Hindlimb muscle (tissue), 1 donor: ENCODE measurements around the gene CD151. TPM values are rescaled to one million over a fixed set of nuclear protein-coding genes. Genes with fewer than 3 reads are reported as not detected.
A peak's percentile ranks its signal among the peaks of the same experiment; 100 is the strongest.

Experiments
- DNase-seq: peaks from one replicate; pipeline ENCODE4 v3.0.0-alpha.2; 2013
- polyA plus RNA-seq: library from polyadenylated mRNA; unstranded; fragments of 120-200 nt; gene quantifications from one replicate; pipeline ENCODE4 v1.2.1, GENCODE V29; 2013; ENCODE audit not compliant: insufficient read length

The CD151 gene
- polyA plus RNA-seq: 189 TPM

GRCh38 chr11:832529-833113 is at the start of gene CD151:
TSS of gene CD151 (plus strand) at chr11:832952. CDS start at chr11:836070, 3,118 bp downstream.
- DNase-seq: no peak

GRCh38 chr11:783581-784015 is 49.2 kb upstream of the CD151 start:
- peak; percentile 73 for DNase-seq

GRCh38 chr11:786235-787083 is 46.3 kb upstream of the CD151 start:
- no peak for DNase-seq

GRCh38 chr11:787084-787675 is 45.6 kb upstream of the CD151 start:
- no peak for DNase-seq

GRCh38 chr11:788009-788640 is 44.6 kb upstream of the CD151 start:
- DNase-seq: no peak

GRCh38 chr11:788953-789940 is 43.5 kb upstream of the CD151 start:
- no peak for DNase-seq

GRCh38 chr11:789943-790342 is 42.8 kb upstream of the CD151 start, which contains the start of gene CEND1:
TSS of gene CEND1 (minus strand) at chr11:790090. CDS start at chr11:788576, 1,514 bp downstream.
- no peak for DNase-seq

- DNase-seq: no peak
Measured at GRCh38 chr11:790721-791564, 41.8 kb upstream of the CD151 start.

GRCh38 chr11:791658-792534 is 40.9 kb upstream of the CD151 start:
- DNase-seq: no peak

GRCh38 chr11:792535-792821 is 40.3 kb upstream of the CD151 start:
- DNase-seq: no peak

- no peak for DNase-seq
Measured at GRCh38 chr11:792873-793272, 39.9 kb upstream of the CD151 start.

- no peak for DNase-seq
Measured at GRCh38 chr11:793556-793955, 39.2 kb upstream of the CD151 start.

- no peak for DNase-seq
Measured at GRCh38 chr11:794013-794765, 38.6 kb upstream of the CD151 start.

- no peak for DNase-seq
Measured at GRCh38 chr11:794766-795633, 37.8 kb upstream of the CD151 start.

GRCh38 chr11:795634-796564 is 36.9 kb upstream of the CD151 start:
- DNase-seq: peak; percentile 78

GRCh38 chr11:796565-797295 is 36.0 kb upstream of the CD151 start:
- DNase-seq: no peak
